ENCODE data around the gene GLYATL1B. TPM values are rescaled to one million over a fixed set of nuclear protein-coding genes. Genes with fewer than 3 reads are reported as not detected.

The GLYATL1B gene
- total and polyA plus RNA-seq, 12 donors, result not detected

DNA sequence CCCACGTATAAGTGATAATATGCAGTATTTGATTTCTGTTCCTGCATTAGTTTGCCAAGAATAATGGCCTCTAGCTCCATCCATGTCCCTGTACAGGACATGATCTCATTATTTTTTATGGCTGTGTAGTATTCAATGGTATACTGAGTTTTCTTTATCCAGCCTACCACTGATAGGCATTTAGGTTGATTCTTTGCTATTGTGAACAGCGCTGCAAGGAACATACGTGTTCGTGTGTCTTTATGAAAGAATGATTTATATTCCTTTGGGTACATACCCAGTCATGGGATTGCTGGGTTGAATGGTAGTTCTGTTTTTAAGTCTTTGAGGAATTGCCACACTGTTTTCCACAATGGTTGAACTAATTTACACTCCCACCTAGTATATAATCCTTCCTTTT is 55.1 kb downstream of the GLYATL1B start:
- Histone ChIP-seq H3K27ac (no peak overlapping the region), H3K9me3 (replicated peaks in 1 of 3) (no peaks in the 10 kb centered on the region), H3K36me3 (replicated peaks in 1 of 2) (no peaks in the 10 kb centered on the region), H3K4me1 (replicated peaks in 1 of 2) (peaks cover 18 to 35% of the 10 kb centered on the region in 2 donors), H3K4me3 (no peak overlapping the region), H3K27me3 (no peaks in the 10 kb centered on the region)
- TF ChIP-seq, protein P1, sequence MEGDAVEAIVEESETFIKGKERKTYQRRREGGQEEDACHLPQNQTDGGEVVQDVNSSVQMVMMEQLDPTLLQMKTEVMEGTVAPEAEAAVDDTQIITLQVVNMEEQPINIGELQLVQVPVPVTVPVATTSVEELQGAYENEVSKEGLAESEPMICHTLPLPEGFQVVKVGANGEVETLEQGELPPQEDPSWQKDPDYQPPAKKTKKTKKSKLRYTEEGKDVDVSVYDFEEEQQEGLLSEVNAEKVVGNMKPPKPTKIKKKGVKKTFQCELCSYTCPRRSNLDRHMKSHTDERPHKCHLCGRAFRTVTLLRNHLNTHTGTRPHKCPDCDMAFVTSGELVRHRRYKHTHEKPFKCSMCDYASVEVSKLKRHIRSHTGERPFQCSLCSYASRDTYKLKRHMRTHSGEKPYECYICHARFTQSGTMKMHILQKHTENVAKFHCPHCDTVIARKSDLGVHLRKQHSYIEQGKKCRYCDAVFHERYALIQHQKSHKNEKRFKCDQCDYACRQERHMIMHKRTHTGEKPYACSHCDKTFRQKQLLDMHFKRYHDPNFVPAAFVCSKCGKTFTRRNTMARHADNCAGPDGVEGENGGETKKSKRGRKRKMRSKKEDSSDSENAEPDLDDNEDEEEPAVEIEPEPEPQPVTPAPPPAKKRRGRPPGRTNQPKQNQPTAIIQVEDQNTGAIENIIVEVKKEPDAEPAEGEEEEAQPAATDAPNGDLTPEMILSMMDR (IDR thresholded peaks at IDR 0.05), result no peak
- TF ChIP-seq POLR2A (IDR thresholded peaks at IDR 0.05), result no peak
- DNase-seq, result no peak
- intact Hi-C loops (cut with DNase I), result no loop called here
- 93 to 100% (median 93%) methylated on average over 4 of the region's 4 CpGs for WGBS, 4 donors

DNA sequence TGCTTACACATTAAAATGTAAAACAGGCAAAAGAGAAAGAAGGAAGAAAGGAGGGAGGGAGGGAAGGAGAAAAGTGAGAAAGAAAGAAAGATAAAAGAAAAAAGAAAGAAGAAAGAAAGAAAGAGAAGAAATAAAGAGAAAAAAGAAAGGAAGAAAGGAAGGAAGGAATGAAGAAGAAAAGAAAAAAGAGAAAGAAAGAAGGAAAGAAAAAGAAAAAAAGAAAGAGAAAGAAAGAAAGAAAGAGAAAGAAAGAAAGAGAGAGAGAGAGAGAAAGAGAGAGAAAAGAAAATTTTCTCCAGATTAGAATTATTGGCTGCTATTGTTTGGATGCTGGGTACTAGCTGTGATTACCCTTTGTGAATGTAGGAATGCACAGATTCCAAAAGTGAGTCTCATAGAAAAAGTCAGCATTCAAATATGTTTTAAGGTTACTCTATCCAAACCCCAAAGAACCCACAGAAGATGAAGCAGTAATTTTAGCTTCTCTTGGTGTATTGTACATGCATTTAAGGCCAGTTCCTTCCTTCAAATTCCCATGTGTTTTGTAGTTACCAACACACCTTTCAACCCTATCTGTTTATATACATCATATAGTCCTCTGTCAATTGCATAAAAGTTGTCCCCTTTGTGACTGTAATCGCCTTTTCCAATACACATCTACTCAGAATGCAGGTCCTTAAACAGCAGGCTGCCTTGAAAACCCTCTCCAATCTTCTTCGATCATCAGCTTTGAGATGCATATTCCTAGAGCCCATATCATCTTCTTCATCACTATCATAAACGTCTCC is 55.8 kb downstream of the GLYATL1B start:
- TF ChIP-seq, protein P1 (IDR thresholded peaks at IDR 0.05), result no peak
- TF ChIP-seq POLR2A (IDR thresholded peaks at IDR 0.05), result no peak
- intact Hi-C loops (cut with DNase I), result no loop called here
- H3K4me3 ChIP-seq, result peak overlapping the region; percentile 9 to 88 (median 60)
- H3K9me3 ChIP-seq (replicated peaks in 1 of 3), result no peaks in the 10 kb centered on the region
- peak overlapping the region in 4 of 5 donors; percentile 80 to 97 (median 94) for H3K27ac ChIP-seq
- no peaks in the 10 kb centered on the region for H3K36me3 ChIP-seq (replicated peaks in 1 of 2)
- H3K4me1 ChIP-seq (replicated peaks in 1 of 2), result peaks cover 18 to 36% of the 10 kb centered on the region in 2 donors
- no peak for DNase-seq
- WGBS, 4 donors, result 3 to 4% (median 3%) methylated on average over 3 of the region's 3 CpGs
- H3K27me3 ChIP-seq, result no peaks in the 10 kb centered on the region

DNA sequence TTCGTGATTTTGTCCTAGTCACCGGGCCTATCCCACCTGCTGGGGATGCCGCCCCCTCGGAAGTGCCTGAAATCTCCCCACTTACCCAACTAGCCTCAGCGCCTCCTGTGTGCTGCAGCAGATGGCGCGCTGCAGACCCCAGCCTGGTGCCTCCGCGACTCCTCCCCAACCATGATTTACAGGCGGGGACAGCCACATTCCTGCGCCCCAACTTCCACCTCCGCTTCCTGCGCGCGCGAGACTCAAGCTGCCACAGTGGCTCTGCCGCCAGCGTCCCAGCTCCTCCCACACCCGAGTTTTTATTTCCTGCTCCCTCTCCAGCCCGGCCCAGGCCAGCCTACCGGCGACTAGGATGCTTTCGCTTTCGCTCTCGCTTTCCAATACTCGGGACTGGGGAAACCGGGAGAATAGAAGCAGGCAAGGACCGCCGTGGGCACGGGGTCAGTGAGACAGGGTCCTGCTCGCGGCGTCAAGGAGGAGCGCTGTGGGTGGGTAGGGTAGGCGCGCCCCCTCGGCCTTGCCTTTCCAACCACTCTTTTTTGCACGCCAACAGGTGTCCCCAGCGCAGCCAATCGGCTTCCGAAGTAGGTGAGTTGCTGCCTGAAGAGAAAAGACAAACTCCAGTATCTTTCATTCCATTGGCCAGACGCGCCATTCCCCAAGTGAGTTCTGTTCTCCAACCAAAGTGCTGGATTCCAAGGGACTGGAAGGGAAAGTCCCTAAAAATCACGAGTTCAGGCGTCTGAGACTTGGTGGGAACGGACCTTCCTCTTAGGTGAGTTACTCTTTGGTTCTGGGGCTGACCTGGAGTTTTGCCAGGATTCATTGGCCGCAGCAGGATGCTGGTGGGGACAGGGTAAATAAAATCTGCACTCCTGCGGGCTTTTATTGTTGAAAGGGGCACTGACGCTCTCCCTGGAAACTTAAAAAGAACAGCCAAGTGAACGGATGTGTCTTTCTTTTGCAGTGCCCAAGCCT is 56.7 kb downstream of the GLYATL1B start, which contains the start of gene FAM111A:
FAM111A (plus strand) TSS at position 327 of the 978 bp plus-strand sequence. CDS start 6,017 bp downstream, outside the sequence.
- Histone ChIP-seq H3K27me3 (no peaks in the 10 kb centered on the region), H3K4me1 (replicated peaks in 1 of 2) (peaks cover 18 to 36% of the 10 kb centered on the region in 2 donors), H3K4me3 (peak within 1 kb of the TSS; percentile 13 to 88 (median 60)), H3K9me3 (replicated peaks in 1 of 3) (no peaks in the 10 kb centered on the region), H3K36me3 (replicated peaks in 1 of 2) (no peaks in the 10 kb centered on the region), H3K27ac (peak within 1 kb of the TSS; percentile 80 to 97 (median 92))
- TF ChIP-seq, protein P1 (IDR thresholded peaks at IDR 0.05), result peak in 1 of 6 experiments; percentile 22
- TF ChIP-seq POLR2A (IDR thresholded peaks at IDR 0.05), result peak in 1 of 2 donors; percentile 66
- peak; percentile 83 to 94 (median 92) for DNase-seq
- 0 to 1% (median 0%) methylated on average over 35 to 50 of the region's 50 CpGs for WGBS, 4 donors
- intact Hi-C loops (cut with DNase I), result no loop called here

DNA sequence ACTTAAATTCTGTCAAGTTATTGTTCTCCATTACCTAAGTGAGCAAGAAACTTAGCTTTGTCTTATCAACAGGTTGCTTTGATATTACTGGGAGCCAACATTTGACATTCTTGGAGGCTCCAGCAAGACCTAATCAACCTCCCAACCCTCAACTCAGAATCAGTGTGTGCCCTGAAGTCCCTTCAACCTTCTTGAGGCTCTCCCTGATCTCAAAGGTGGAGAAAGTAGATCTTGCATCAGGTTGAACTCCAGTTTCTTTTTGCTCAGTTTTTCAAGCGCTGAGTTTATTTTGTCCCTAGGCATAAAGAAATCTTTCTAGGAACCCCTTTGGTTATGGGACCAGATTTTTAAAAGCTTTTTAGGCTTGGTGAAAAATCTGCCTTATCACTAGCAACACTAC is 58.0 kb downstream of the GLYATL1B start:
- peaks cover 18 to 36% of the 10 kb centered on the region in 2 donors for H3K4me1 ChIP-seq (replicated peaks in 1 of 2)
- peak overlapping the region in 2 of 4 donors; percentile 43 to 72 for H3K4me3 ChIP-seq
- intact Hi-C loops (cut with DNase I), result no loop called here
- no peak for TF ChIP-seq POLR2A (IDR thresholded peaks at IDR 0.05)
- TF ChIP-seq, protein P1 (IDR thresholded peaks at IDR 0.05), result no peak
- 71 to 86% (median 76%) methylated on average over 1 of the region's 1 CpG for WGBS, 4 donors
- no peak for DNase-seq
- H3K27me3 ChIP-seq, result no peaks in the 10 kb centered on the region
- H3K9me3 ChIP-seq (replicated peaks in 1 of 3), result no peaks in the 10 kb centered on the region
- peaks cover 0 to 3% of the 10 kb centered on the region in 2 donors for H3K36me3 ChIP-seq (replicated peaks in 1 of 2)
- H3K27ac ChIP-seq, result peak overlapping the region; percentile 0 to 97 (median 92)
